HG03045 (cell line): Measurements from ENCODE around the gene C10orf120.

Experiments
- ATAC-seq: cut with Tn5 transposase; IDR thresholded peaks from one replicate; pipeline ENCODE4 v1.9.1; 2021; ENCODE audit warnings: mild to moderate bottlenecking, moderate library complexity; ENCODE audit not compliant: unreplicated experiment

Gene C10orf120

DNA sequence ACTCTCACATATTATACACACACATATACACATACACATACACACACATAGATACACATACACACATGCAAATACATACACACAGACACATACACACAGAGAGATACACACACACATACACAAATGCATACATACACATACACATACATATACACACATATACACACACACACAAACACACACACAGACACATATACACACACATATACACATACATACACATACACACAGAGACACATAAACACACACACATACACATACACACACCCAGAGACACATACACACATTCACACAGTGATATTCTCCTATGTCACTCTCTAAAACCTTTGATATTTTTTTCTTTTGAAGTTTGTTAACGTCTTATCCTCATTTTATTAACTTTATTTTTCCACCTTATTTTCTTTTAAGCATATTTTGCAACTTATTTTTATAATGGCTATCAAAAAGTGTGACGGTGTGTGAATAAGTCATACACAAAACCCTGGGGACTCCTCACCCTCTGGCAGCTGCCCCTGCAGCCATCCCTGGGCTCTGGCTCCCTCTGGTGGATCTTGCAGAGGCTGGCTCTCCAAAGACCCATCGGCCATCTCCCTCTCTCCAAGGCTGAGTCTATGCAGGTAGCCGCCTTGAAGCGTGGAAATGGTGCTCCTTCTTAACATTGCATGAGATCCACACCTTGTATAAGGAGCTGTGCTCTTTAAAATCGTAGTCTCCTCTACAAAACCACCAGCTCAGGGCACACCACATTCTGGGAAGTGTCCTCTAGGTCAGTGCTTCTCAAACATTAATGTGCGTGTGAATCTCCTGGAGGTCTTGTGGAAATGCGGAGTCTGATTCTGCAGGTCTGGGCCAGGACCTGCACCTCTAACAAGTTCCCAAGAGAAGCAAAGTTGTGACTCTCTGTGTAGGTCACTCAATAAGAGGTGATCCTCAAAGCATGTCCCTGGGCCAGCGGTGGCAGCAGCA lies 4.1 kb upstream of the C10orf120 start:
- ATAC-seq: no peak

DNA sequence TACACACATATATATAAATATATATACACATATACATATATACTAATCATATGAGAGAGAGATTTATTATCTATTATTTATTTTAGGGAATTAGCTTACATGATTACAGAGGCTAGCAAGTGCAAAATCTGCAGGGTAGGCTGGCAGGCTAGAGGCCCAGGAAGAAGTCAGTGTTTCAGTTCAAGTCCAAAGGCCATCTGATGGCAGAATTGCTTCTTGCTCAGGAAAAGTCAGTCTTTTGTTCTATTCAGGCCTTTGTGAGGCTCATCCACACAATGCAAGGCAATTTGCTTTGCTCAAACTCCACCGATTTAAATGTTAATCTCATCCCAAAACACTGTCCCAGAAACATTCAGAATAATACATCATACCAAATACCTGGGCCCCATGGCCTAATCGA lies 2.6 kb upstream of the C10orf120 start:
- no peak for ATAC-seq

DNA sequence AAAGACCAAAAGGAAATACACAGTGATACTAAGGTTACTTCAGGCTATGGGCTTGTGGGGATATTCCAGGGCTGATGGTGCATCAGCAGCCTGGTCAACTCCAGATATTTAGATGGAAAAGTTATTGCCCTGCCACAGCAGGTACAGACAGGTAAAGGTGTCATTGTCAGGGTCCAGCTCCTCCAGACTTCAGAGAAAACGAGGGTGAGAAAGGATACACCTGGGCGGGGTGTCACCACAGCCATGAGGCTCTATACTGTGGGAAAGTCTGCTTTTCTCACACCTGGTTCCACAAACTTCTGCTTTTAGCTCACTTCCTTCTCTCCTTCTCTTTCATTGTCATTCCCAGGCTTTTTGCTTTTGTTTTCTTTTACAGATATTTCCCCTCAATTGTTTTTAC lies 2.0 kb upstream of the C10orf120 start:
- no peak for ATAC-seq

DNA sequence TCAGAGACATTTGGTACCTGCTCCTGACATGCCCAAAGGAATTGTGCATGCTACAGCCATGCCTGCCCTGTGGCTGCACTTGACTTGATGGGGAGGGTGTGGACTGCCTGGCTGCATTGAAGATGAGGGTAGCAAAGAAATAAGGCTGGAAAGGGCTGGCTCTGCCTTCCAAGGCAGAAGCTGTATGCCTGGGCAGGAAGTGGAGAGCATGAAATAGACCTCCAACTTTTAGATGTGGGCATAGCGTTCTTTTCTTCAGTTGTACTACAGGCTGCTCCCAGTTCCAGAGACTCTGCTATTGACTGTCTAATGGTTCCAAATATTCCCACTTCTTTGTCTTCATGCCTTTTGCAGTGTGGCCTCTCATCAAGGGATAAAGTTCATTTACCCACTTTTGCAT lies 3.0 kb downstream of the C10orf120 start:
- no peak for ATAC-seq

DNA sequence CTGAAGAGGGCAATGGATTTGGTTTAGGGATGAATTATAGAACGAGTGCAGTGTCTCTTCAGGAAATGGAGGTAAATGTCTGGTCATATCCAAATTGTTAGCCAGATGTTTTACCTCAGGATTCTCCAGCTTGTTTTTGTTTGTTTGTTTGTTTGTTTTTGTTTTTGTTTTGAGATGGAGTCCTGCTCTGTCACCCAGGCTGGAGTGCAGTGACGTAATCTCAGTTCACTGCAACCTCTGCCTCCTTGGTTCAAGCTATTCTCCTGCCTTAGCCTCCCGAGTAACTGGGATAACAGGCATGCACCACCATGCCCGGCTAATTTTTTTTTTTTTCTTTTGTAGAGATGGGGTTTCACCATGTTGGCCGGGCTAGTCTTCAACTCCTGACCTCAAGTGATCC lies 6.9 kb downstream of the C10orf120 start:
- ATAC-seq: no peak

DNA sequence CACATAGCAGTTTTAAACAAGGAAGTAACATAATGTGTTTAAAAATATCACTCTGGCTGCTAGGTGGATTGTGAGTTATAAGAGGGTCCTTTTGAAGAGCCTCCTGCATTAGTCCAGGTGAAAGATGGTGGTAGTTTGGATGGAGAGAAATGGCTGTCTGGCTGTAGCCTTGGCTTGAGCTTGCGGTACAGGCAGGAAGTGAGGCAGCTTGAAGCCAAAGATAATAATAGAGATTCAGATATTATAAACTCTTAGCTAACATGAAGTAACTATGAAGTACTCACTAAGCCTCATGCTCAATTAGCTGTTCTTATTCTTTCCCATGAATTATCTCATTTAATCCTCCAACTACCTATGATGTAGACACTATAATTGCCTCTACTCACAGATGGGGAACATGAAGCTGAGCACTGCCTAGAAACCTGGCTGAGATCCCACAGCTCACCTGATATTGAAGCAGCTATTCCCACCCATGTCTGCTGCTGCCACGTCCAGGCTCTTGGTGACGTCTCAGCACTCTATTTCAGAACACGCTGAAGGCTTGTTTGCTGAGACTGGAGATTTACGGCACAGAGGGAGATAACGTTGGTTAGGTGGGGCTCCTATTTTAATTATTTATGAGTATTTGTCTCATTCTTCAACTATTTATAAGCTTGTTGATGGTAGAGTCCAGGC lies 10.4 kb downstream of the C10orf120 start:
- no peak for ATAC-seq

DNA sequence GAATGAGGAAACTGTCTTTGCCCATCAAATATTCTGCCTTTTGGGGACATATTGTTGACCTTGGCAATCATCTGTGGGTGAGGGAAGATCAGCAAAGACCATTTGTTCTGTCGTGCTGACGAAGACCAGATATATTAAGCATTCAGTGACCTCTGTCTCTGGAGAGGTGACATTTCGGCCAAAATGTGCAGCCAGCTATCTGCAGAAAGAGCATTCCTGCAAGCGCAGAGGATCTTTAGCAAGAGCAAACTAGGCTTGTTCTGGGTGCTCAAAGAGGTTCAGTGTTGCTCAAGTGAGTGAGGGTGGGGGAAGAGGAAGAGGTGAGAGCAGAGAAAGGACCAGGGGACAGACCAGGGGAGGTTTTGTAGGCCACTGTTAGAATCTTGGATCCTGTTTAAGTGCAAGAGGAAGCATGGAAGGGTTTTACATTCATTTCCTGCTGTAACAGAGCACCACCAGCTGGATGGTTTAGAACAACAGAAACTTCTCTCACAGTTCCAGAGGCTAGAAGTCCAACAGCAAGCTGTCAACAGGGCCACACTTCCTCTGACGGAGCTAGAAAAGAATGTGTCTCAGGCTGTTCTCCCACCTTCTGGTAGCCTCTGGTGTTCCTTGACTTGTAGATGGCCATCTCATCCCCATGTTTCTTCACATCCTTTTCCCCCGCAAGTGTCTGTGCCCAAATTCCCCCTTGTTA lies 11.2 kb downstream of the C10orf120 start:
- ATAC-seq: no peak

DNA sequence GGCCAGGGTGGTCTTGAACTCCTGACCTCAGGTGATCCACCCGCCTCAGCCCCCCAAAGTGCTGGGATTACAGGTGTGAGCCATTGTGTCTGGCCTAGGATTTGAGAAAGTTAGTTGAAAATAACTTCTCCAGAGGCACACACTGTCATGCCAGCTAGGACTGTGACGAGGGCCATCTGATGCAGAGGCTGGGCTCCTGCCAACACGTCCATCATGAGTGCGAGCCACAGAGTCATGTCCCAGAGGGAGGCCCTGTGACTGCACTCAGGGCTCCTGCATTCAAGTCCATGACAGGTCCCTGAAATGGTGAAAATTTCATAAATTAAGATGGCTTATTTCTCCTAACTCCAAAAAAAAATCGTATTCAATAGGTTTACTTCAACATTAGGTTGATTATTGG lies 17.1 kb downstream of the C10orf120 start:
- no peak for ATAC-seq

DNA sequence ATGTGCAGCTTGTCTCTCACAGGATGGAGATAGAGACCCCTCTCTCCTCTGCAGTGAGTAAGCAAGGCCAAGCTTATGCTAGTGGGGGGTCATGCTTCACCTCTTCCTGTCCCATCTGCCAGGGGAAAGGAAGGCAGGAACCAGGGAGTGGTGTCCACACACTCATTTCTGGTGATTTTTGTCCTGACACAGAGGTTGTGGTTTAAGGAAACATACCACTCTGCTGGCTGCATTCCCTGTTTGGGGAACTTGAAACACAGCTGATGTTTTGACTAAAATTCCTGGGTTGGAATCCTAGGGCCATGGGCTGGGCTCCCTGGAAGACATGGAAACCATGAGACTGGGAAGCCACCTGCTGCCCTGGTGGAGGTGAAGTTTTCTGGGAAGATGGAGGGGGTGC lies 21.4 kb downstream of the C10orf120 start:
- ATAC-seq: no peak

DNA sequence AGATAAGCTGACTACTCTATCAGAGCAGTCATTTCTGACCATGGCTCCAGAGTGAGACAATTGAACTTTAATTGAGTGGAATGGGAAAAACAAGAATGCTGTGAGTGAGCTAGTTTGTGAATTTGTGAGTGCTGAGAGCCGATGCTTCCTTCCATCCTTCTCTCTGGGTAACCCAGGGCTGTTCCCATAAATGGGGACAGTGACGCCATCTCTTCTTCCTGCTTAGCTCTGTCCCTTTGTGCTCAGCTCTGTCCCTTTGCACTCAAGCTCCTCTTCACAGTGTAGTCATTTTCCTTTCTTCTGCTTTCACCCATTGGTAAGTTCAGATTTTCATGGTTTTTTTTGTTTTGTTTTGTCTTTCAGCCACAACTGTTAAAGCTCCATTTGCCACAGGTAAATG lies 24.4 kb downstream of the C10orf120 start:
- ATAC-seq: no peak

DNA sequence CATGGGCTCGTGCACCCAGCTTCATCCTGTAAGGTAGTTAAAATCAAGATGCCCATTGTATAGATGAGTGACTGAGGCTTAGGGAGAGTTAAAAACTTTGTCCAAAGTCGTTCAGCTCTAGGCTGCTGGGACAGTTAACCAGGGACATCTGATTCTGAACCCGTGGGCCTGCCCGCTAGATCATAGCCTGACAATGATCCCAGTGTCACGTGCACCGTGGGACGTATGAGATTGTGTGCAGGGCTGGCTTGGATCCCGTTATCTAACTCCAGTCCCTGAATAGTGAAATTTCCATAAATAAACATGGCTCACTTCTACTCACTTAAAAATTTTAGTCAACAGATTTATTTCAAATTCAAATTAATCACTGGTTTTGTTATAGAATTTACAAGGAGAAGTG lies 24.9 kb downstream of the C10orf120 start:
- ATAC-seq: no peak

DNA sequence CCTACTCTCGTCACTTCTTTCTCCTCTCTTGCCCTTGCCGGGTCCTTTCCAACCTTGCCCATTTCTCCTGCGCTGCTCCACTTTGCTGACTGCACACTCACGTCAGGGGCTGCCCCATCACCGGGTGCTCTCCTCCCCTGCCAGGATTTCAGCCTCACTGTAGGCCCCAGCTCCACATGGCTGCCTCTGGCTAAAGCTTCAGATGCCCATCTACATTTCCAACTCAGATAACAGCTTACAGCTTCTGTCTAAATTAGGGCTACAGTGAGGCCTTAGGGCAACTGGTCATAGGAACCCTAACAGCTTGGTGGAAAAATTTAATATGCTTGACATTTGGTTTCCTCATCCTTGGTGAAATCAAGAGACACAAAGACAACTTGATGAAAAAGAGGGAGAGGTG lies 25.9 kb downstream of the C10orf120 start:
- ATAC-seq: no peak

DNA sequence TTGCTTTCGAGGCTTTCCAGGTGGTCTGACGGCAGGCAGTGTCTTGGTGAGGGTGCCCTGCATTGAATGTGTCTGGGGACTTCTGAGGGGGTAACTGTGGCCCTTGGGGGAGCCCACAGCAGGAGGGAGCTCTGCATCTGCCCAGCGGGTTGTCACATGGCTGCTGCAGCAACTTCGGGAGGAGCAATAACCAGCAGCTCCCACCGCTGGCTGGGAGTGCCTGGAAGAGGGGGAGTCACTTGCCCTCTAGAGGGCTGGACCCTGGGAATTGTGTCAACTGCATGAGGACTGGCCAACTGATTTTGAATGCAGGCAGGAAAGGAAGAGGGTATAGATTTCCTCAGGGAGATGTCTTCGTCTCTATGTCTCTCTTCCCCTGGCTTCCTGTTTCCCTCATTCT lies 26.4 kb downstream of the C10orf120 start:
- ATAC-seq: no peak

DNA sequence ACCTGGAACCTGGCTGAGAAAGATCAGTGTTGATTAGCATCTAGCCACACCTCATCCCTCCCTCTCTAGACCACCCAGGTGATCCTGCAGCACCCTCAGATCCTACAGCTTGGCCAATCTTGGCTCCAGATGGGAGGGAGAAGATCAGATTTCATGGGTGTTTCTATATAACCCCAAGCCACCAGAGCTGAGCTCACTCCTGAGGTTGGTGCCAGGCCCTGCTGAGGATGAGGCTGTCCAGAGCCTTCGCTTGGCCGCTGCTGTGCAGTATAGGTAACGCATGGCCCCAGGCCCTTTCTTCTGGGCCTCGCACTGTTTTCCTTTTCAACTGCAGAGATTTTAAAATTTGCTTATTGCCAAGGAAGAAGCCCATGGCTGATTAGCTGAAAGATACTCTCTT lies 27.0 kb downstream of the C10orf120 start:
- no peak for ATAC-seq

DNA sequence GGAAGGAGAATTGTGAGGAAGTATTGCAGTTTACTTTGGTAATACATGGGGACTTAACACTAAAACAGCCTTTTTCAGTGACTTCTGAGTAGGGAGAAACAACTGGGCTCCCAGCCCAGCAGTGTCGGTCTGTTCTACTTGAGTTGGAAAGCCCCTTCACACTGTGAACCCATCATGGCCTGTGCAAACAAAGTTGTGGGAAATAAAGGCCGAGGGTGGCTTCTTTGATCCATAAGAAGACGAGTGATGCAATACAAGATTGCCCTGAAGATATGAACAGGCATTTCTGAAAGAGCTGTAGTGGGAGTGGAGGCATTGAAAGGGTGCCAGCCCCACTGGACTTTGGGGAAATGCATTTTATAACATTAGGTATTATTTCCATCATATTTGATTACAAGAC lies 28.3 kb downstream of the C10orf120 start:
- no peak for ATAC-seq

DNA sequence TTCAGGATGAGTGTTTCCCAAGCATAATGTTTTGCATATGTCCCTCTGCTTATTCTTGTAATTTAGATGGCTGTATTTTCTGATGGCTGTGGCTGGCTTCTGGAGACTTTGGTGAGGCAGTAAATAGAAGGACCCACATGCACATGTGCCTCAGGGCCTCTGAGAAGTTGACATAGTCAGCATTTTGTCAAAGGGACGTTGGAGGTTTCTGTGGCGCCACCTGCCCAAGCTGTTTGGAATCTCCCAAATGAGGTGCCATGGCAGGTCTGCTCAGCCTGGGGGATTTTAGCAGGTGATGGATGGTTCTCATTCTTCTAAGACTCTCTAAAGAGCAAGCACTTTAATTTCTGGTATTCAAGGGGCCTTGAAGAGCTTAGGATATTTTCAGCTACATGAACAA lies 29.8 kb downstream of the C10orf120 start:
- ATAC-seq: no peak

DNA sequence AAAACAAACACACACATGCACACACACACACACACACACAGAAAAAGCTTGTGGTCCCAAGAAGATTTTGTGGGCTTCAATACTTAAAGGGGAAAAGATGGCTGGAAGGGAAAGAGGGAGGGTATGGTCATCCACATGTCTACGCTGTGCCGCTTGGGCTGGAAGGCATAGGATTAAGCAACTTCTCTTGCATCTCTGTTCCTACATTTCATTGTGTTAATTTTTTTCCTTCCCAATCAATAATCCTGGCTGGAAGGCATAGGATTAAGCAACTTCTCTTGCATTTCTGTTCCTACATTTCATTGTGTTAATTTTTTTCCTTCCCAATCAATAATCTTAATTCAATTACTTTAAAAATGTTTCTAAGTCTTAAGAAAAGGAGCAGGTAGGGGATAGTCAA lies 30.6 kb downstream of the C10orf120 start:
- no peak for ATAC-seq

DNA sequence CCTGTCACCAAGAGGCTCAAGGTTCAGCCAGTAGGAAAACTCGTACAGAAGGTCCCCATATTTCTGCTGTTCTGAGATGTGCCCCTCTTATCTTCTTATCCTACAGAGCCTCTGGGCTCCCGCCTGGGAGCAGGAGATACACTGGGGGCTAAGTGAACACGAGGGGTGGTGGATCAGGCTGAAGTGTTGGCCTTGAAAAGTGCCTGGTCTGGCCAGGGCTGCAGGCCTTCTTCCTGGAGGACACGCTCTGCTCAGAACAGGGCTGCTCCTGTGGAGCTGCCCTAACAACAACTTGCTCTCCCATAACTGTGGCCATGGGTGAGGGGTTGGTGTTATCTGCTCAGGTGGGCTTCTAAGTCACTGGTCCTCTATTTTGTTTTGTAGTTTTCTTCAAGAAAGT lies 33.7 kb downstream of the C10orf120 start:
- ATAC-seq: no peak

DNA sequence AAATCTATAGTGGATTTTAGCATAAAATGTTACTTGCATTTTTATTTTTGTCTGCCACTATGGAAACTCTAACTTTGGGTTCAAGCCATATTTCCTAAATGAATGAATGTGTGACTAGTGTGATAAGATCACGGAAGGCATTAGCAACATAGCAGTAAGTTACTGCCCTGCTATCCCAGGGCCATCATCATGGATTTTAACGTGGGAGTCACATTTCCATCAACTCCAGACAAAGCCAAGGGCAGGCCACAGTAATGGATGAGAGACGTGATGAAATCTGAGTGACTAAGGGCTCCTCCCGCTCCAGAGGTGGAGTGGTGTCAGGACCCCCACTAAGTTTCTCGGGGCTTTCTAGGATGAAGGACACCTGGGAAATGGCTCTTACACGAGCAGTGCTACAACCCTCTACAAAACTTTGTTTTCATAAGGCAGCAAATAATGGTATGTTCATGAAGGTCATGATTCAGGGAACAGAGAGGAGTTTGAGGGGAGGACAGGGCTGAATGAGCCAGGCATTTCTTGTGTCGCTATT lies 34.3 kb downstream of the C10orf120 start:
- no peak for ATAC-seq

DNA sequence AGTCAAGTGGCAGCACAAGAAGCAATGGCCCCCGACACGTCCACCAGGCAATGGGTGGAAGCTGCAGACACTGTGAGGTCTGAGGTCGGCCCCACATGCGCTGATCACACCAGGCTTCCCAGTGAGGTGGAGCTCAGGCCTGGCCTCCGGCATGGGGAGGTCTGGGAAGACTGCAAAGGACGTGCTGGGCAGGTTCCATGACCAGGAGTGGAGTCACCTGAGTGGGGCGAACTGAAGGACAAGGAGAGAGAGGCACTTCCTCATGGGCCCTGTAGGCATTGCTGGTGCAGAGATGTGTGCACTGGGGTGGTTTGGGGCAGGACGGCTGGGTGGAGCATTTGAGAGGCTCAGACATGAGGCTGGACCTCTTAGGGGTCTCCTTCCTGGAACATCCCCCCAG lies 35.1 kb downstream of the C10orf120 start:
- ATAC-seq: no peak

DNA sequence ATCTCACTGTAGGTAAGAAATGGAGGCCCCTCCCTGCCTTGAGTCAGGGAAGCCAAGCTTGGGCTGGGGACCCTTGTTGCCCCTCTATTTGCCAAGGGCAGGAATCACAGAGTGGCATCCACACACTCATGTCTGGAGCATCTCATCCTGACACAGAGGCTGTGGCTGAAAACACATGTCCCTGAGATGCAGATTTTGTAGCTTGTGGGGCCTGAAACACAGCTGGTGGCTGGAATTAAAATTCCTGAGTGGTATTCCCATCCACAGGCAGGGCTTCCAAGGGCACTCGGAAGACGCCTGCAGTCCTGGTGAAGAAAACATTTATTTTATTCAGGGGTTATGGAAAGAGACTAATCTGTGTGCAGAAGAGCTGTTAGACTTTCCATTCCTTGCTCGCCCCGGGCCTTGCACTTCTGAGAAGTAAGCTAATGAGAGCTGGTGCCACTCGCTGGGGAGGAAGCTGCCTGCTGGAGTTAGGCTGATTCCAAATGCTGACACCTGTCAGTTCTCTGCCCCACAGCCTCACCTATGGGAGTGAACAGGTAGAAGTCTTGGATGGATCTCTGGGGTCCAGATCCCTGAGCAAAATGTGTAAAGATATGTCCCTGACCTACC lies 36.0 kb downstream of the C10orf120 start:
- no peak for ATAC-seq
